HG03442 (cell line): ENCODE results near the gene AKAP1.

Source experiments
- ATAC-seq: cut with Tn5 transposase; IDR thresholded peaks from one replicate; pipeline ENCODE4 v1.9.1; 2021; ENCODE audit warnings: mild to moderate bottlenecking, moderate library complexity; ENCODE audit not compliant: unreplicated experiment

The AKAP1 gene, protein sequence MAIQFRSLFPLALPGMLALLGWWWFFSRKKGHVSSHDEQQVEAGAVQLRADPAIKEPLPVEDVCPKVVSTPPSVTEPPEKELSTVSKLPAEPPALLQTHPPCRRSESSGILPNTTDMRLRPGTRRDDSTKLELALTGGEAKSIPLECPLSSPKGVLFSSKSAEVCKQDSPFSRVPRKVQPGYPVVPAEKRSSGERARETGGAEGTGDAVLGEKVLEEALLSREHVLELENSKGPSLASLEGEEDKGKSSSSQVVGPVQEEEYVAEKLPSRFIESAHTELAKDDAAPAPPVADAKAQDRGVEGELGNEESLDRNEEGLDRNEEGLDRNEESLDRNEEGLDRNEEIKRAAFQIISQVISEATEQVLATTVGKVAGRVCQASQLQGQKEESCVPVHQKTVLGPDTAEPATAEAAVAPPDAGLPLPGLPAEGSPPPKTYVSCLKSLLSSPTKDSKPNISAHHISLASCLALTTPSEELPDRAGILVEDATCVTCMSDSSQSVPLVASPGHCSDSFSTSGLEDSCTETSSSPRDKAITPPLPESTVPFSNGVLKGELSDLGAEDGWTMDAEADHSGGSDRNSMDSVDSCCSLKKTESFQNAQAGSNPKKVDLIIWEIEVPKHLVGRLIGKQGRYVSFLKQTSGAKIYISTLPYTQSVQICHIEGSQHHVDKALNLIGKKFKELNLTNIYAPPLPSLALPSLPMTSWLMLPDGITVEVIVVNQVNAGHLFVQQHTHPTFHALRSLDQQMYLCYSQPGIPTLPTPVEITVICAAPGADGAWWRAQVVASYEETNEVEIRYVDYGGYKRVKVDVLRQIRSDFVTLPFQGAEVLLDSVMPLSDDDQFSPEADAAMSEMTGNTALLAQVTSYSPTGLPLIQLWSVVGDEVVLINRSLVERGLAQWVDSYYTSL

DNA sequence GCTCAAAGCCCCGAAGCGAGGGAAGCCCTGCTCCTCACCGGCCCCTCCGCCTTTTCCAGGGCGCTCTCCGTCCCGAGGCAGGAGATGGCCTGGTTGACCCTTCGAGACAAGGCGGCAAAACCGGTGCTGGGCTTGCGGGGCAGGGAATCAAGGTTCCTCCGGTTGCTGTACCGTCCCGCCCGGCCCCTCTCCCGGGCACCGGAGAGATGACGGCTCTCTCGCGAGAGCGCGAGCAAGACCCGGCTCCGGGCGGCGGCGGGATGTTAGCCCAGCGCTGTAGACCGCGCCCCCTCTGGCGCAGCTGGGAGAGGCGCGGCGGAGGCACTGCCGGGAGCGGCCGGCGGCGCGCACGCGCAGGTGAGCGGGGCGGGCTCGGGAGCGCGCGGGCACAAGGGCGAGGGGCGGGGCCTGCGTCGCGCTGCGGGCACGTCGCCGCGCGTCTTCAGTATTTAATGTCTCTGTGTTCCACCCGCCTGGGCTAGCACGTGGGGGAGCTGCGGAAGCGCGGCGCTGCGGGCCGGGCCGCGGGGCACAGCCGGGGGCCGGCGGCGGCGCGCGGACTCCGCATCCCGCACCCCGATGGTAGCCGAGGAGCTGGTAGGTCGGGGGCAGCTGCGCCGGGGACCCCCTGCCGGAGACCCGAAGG, at the start of gene AKAP1:
AKAP1 (plus strand) TSS at position 445 of the 646 bp plus-strand sequence. CDS start 20,219 bp downstream, outside the sequence.
- peak; percentile 81 for ATAC-seq

DNA sequence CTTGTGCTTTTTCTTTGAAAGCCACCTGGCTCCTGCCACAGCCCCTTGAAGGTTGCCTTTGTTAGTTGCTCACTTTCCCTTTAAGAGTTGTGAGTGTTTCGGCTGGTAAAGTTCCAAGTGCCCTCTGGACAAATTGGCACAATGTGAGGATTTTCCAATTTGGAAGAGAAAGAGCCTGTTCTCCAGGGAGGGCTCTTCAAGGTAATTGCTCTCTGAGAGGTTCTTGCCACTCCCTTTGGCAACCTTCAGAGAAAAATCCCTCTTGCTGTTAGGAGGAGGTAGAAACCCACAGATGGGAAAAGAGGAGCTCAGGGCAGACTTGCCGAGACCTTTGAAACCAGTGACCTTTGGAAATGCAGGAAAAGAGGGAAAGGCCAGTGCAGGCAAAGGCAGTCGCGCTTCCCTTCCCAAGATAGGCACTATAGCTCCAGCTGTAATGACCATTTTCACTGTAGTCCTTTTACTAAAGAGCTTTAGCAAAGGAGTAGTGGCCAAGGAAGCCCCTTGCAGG, 49.0 kb upstream of the AKAP1 start:
- ATAC-seq = no peak

DNA sequence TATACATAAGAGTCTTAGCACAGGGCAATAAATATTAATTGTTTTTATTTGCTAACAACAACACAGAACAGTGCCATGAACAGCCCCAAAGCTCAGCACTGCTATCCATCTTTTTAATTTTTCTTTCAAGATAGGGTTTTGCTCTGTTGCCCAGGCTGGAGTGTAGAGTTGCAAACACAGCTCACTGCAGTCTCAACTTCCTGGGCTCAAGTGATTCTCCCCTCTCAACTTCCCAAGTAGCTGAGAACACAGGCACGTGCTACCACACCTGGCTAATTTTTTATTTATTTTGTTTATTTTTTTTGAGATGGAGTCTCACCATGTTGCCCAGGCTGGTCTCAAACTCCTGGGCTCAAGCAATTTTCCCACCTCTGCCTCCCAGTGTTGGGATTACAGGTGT, 47.6 kb upstream of the AKAP1 start:
- no peak for ATAC-seq

DNA sequence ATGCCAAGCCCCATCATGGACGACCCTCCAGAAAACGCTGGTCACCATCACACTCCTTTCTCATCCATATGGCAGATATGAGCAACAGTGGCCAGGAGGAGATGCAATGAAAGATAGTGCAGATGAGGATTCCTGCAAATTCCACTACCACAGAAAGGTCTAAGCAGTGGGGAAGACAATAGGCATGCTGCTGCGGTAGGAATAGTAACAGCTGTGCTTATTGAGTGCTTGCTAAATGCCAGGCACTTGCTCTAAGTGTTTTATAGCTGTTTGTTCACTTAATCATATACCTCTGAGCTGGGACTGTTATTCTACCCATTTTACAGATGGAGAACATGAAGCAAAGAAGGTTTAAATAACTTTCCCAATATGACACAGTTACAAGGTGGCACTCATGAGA, 46.6 kb upstream of the AKAP1 start:
- ATAC-seq = no peak

DNA sequence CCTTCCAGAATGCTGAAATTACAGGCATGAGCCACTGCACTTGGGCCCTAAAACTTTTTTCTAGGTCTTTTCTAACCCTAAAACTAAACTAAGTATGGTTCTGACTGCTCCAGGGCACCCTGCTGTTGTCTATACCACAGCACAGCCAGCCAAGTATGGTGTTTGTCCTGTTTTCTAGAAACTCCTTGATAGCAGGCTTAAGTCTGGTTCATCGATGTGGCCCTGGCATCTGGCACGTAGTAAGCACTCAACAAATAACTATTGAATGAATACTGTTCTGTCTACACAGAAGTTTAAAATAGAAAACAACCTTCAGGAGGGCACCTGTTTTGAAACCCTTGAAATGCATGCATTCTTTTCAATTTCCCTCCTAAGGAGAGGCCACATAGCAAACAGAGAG, 44.5 kb upstream of the AKAP1 start:
- ATAC-seq = no peak

DNA sequence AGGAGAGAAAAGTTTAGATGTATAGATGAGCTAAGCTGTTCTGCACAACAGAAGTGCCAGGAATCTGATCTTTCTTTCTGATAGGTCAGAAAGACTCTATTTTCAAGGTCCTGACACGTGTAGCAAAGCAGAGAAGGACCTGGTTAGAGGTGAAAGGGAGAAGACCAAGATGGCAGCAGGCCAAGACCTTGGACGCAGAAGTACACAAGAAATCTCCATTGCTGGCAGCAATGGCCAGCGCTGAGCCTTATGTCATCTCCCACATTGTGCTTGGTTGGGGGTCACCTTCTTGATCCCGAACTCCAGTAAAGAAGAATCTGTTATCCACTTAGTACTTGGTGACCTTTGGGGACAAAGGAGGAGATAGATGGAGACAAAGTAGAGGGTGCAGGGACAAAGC, 41.8 kb upstream of the AKAP1 start:
- ATAC-seq = no peak

DNA sequence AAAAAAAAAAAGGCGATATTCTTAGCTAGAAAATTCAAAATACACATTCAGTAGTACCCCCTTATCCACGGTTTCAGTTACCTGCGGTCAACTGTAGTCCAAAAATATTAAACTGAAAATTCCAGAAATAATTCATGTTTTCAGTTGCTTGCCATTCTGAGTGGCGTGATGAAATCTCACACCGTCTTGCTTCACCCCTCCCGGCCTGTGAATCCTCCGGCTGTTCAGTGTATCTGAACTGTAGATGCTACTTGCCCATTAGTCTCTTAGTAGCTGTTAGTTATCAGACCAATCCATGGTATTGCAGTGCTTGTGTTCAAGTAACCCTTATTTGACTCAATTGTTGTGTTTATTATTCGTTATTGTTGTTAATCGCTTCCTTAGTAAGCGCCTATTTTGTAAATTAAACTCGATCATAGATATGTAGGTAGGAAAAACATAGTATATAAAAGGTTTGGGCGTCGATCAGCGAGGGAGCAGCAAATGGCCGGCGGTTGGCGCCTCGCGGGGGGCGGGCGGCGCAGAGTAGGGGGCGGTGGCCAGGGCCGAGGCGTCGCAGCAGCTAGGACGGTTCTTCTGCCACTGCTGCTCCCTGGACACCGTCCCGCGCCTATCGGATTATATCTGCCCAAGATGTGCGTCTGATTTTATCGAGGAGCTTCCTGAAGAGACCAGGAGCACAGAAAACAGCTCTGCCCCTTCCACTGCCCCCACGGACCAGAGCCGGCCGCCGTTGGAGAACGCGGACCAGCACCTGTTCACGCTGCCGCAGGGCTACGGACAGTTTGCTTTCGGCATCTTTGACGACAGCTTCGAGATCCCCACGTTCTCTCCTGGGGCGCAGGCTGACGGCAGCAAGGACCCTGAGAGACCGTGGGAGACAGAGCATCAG, 39.8 kb upstream of the AKAP1 start:
- peak; percentile 16 for ATAC-seq

DNA sequence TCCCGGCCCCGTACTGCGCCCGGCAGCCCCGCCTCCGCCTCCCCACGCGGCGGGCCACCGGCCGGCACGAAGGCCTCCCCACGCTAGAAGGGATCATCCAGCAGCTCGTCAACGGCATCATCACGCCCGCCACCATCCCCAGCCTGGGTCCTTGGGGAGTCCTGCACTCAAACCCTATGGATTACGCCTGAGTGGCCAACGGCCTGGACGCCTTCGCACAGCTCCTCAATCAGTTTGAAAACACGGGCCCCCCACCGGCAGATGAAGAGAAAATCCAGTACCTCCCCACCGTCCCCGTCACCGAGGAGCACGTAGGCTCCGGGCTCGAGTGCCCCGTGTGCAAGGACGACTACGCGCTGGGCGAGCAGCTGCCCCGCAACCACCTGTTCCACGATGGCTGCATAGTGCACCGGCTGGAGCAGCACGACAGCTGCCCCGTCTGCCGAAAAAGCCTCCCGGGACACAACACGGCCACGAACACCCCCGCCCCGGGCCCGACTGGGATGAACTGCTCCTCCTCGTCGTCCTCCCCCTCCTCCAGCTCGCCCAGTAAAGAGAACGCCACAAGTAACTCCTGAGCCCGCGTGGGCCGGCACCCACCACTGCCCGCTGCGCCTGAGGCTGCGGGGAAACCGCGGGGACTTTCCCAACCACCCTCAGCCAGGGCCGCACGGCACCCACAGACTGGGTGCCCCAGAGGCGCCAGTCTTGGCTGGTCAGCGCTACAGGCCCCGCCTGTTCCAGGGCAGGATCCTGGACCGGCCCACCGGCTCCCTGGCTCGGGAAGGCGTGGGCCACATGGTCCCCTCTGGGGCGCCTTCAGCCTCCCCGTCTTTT, 39.0 kb upstream of the AKAP1 start:
- peak; percentile 51 for ATAC-seq

DNA sequence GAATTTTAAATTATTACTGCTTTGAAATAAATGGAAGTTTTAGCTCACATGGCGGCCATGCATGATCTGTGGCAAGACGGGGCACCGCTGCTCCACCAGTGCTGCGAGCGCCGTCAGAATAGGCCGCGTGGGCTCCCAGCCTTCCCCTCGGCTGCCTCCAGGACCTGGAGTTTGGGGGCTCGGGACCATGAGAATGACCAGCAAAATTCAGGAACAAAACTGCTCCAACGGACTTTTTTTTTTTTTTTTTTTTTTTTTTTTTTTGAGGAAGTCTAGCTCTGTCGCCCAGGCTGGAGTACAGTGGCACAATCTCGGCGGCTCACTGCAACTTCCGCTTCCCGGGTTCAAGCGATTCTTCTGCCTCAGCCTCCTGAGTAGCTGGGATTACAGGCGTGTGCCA, 38.3 kb upstream of the AKAP1 start:
- no peak for ATAC-seq

DNA sequence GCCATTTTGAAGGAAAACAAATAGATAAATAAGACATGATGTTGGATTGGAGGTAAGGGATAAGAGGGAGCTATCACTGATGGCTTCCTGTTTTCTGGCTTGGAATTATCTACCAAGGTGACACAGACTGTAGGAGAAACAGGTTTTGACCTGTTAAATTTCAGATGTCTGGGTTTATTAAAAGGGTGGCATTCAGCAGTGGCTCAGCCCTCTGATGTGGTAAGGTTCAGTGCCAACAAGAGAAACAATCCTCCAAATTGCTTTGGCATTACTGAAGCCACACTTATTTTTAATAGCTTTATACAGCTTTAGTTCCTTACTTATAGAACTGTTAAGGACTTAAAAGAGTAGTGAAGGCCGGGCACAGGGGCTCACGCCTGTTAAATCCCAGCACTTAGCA, 37.0 kb upstream of the AKAP1 start:
- no peak for ATAC-seq

DNA sequence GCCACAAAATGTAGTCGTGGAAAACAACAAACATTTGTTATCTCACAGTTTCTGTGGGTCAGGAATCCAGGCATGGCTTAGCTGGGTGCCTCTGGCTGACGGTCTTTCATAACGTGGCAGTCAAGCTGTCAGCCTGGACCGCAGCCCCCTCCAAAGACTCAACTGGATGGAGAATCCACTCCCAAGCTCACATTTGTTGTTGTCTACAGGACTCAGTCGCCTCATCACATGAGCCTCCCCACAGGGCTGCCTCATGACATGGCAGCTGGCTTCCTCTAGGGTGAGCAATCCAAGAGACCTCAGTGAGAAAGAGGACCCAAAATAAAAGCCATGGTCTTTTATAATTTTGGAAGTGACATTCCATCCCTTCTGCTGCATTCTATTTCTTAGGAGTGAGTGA, 34.7 kb upstream of the AKAP1 start:
- ATAC-seq = no peak

DNA sequence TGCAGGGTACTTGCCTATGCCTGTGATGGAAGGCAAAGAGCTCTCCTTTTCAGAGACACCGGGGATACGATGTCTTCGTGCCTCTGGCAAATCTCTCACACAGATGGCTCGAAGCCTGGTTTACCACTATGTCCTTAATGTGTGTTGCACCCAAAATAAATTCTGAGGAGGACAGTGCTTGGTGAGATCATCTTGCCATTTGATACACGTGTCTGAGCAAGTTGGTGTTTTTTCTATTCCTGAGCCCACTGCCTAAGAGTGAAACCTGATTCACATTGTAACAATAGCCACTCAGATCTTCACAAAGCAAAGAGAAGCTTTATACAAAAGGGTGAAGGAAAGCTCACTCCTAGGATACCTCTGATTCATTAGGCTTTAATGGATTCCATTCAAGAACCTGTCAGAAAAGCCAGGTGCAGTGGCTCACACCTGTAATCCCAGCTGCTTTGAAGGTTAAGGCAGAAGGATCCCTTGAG, 33.1 kb upstream of the AKAP1 start:
- no peak for ATAC-seq

DNA sequence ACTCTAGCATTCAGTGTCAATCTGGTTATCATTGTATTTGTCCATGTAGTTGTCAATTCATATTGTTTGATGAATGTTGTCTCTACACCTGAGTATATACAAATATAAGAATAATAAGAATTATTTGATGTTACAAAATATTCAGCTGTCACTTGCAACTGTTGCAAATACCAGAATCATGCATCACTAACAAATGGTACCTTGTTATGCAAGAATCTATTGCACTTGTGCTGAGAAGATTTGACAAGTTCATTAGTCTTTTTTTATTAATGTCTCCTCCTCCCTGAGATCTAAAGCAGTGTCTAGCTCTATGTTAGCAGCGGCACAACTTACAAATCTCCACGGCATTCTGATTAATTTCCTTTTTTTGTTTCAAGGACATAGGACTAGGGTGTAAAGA, 22.2 kb upstream of the AKAP1 start:
- ATAC-seq = no peak

DNA sequence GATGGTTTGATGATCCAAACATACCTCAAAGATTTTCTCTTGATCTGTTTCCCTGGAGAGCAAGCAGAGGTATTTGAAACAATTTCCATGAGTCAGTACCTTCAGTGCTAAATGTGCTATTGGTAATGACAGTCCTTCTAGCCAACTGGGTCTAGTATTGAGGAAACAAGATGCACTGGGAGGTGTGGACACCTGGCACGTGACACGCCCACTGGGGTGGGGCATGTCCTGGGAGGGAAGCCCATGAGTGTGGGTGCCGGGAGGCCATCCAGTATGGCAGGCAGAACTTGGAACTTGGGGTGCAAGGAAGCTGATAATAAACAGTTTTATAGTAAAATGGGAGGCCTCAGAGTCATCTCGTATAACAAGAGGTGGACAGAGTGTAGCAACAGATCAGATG, 17.9 kb upstream of the AKAP1 start:
- no peak for ATAC-seq

DNA sequence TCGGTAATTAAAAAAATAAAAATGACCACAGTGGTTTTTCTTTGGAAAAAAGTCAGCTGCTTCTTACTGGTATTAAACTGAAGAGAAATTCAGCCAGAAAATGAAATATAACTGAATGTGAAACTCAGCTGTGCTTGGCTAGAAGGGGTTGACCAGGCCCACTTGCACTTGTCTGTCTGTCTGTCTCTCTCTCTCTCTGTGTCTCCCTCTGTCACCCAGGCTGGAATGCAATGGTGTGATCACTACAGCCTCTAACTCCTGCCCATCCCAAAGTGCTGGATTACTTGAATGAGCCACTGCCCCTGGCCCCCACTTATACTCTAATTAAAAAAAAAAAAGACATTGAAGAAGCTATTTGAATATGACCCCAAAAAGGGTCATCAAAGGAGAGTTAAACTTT, 17.3 kb upstream of the AKAP1 start:
- ATAC-seq = no peak

DNA sequence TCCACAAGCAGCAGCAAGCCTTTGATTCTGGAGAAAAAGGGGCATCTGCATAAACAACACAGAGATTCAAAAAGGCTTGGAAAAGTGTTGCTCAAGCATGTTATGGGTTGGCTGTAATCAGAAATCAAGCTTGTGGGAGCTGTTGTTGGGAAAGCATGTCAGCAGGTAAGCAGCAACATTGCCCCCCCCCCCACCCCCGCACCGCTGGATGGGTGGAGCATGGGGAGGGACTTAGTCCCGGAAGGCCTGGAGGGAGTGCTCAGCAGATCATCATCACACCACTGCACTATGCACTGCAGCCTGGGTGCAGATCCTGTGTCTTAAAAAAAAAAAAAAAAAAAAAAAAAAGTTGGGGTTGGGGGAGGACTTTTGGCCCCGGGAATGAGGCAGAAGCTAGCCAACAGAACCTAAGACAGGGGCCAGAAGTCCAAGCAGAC, 16.8 kb upstream of the AKAP1 start:
- no peak for ATAC-seq

DNA sequence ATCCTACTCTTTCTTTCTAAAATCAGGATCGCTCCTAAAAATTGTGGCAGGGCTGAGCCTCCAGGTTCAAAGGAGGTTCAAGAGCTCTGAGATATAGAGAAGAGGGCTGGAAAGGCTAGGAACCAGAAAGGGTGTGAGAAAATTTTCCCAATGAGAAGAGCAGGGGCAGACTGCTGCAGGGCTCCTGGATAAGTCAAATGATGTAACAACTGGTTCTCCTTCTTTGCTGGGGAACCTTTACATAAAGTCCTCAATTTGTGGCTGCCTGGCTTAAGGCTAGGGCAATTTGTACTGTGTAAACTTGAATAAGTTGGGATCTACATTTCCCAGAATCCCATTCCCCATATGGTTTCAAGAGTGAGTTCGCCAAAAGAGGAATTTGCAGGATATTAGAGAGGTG, 16.3 kb upstream of the AKAP1 start:
- ATAC-seq = no peak

DNA sequence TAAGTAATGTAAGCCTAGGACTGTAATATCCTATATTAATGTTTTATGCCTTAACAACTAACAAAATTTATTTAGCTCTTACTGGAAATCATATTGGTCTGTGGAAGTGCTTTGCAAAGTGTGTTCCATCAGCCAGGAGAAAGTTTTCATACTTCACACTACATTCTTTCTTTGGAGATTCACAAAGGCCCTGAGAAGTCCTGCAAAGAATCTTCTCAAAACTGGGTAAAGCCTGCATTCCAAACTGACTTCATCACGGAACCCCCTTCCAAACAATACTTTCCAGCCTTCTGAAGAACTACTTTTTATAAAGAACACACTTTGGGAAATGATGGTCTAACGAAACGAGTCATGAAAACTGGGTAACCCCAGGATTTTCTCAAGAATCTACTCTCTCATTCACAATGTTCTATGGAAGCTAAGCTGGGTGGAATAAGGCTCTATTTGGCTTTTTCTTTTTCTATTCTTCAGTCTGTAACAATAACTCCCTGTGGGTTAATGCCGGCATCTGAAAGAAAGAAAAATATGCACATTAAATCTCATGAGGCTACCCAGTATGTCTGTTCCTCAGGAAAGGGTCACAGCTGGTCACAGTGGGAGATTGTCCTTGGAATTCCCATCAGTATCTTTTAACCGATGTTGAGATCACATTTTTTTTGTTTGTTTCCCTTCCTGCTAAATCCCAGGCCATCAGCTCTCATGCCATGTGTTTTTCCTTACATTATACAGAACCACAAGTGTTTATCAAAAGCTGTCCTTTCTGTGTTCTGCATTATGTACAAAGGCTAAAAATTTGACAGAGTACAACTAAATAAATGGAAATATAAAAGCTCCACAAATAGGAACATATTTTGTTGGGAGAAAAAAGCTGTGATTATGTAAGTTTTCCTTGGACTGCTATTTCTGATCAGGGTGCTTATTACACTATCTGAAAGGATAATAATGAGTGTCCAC, 12.8 kb upstream of the AKAP1 start:
- ATAC-seq = no peak
